ENCODE data around the gene OXER1. TPM values are rescaled to one million over a fixed set of nuclear protein-coding genes. Genes with fewer than 3 reads are reported as not detected.

Gene OXER1
- total RNA-seq, 1 experiment from 2014 or later = 0.10 TPM

DNA sequence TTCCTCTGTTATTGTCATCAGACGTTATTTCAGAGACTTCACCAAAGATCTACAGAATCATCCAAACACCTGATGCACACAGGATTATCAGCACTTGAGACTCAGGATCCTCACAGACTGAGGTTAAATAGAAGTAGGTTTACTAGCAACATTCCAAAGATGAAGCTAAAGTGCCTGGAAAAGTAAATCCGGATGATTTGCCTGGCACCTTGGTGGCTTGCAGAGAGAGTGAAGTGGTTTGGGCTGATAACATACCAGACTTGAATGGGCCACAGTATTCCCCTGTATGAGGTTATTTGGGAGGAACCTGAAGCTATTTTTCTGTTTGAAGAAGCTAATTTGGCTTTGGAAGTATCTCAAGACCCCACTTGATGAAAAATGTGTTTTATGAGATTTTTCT lies 51.0 kb downstream of the OXER1 start:
- POLR2A ChIA-PET = no interaction called here
- DNase-seq (ENCODE audit: low read depth, low spot score) = no peak
- in situ Hi-C loops (cut with HindIII; ENCODE audit: low pct_unique_long_range_greater_than_20kb, low sequenced_read_pairs) (no loop called here), intact Hi-C loops (cut with micrococcal nuclease; ENCODE audit: unreplicated experiment) (no loop called here)
- Histone ChIP-seq H3K36me3 (ENCODE audit: control insufficient read depth, insufficient read depth, low read length) (peaks cover 8% of the 10 kb centered on the region; the same call in 1 of the 2 replicates), H3K4me1 (ENCODE audit: control insufficient read depth, insufficient read depth, low read length) (no peaks in the 10 kb centered on the region), H3K27ac (ENCODE audit: low read length) (no peak overlapping the region), H3K9me3 (ENCODE audit: control insufficient read depth, insufficient read depth, low read depth, low read length) (no peaks in the 10 kb centered on the region), H3K27me3 (ENCODE audit: control insufficient read depth, insufficient read depth, low read length) (no peaks in the 10 kb centered on the region), H3K4me3 (ENCODE audit: low read depth in 2 of 2, low read length in 2 of 2) (no peak overlapping the region)
- TF ChIP-seq SIN3A (IDR thresholded peaks at IDR 0.05; ENCODE audit: borderline replicate concordance, insufficient read depth, low read depth, low read length) (no peak), TCF7L2 (IDR thresholded peaks at IDR 0.05; ENCODE audit: low read depth, low read length) (no peak), POLR2AphosphoS5 (IDR thresholded peaks at IDR 0.05; ENCODE audit: low read depth, low read length) (no peak), REST (IDR thresholded peaks at IDR 0.05; ENCODE audit: insufficient read depth in 1 of 2, low read depth in 2 of 2, low read length in 1 of 2) (no peak)
- TF ChIP-seq, protein P1, sequence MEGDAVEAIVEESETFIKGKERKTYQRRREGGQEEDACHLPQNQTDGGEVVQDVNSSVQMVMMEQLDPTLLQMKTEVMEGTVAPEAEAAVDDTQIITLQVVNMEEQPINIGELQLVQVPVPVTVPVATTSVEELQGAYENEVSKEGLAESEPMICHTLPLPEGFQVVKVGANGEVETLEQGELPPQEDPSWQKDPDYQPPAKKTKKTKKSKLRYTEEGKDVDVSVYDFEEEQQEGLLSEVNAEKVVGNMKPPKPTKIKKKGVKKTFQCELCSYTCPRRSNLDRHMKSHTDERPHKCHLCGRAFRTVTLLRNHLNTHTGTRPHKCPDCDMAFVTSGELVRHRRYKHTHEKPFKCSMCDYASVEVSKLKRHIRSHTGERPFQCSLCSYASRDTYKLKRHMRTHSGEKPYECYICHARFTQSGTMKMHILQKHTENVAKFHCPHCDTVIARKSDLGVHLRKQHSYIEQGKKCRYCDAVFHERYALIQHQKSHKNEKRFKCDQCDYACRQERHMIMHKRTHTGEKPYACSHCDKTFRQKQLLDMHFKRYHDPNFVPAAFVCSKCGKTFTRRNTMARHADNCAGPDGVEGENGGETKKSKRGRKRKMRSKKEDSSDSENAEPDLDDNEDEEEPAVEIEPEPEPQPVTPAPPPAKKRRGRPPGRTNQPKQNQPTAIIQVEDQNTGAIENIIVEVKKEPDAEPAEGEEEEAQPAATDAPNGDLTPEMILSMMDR (IDR thresholded peaks at IDR 0.05) = no peak
- BruUV-seq (replicated peaks) = no TSS peak
- CTCF ChIA-PET = no interaction called here
- ATAC-seq = no peak

Other genes with a start within 250 kb of the OXER1 start
- 65.6 TPM for gene MTA3, start 195.5 kb downstream of the OXER1 start, total RNA-seq (2021; ENCODE audit: unreplicated experiment)
- 0.74 TPM for gene HAAO, start 28.4 kb upstream of the OXER1 start, total RNA-seq (2021; ENCODE audit: unreplicated experiment)

Measured in Panc1 (cell line).